Calu3 (cell line): ENCODE measurements around the gene METAP2. TPM values are rescaled to one million over a fixed set of nuclear protein-coding genes. Genes with fewer than 3 reads are reported as not detected.
A peak's percentile ranks its signal among the peaks of the same experiment; 100 is the strongest.
"Not testable (repeated sequence)": the region's sequence is repeated elsewhere in the genome, so short reads cannot be mapped to it uniquely, and the experiment has no call there.

Source experiments
- BruUV-seq: library from RNA; stranded (reverse); fragments of 400-500 nt; replicated peaks from 2 replicates; lab custom pipeline; 2021; lab: Mats Ljungman, UMichigan
- CTCF ChIA-PET: fragments of 300-600 bp; sonication (Branson Sonifier 250); formaldehyde crosslinking; loops from one replicate; lab custom pipeline; 2022; ENCODE audit warnings: antibody characterized with exemption; lab: Charles Lee
- DNase-seq: peaks from one replicate; pipeline ENCODE4 v3.0.0; 2022
- H3K27ac Mint-ChIP-seq: one replicate; pipeline ENCODE4 v1.8.0; 2022; ENCODE audit warnings: mixed read lengths; ENCODE audit not compliant: unreplicated experiment
- H3K27me3 Mint-ChIP-seq: one replicate; pipeline ENCODE4 v1.8.0; 2022; ENCODE audit warnings: mixed read lengths; ENCODE audit not compliant: unreplicated experiment
- H3K36me3 Mint-ChIP-seq: one replicate; pipeline ENCODE4 v1.8.0; 2022; ENCODE audit warnings: mild to moderate bottlenecking, moderate library complexity, mixed read lengths; ENCODE audit not compliant: insufficient read depth, unreplicated experiment
- H3K4me1 Mint-ChIP-seq: one replicate; pipeline ENCODE4 v1.8.0; 2022; ENCODE audit warnings: mild to moderate bottlenecking, low read depth, mixed read lengths; ENCODE audit not compliant: unreplicated experiment
- H3K4me3 Mint-ChIP-seq: one replicate; pipeline ENCODE4 v1.8.0; 2022; ENCODE audit warnings: mild to moderate bottlenecking, low read depth, moderate library complexity, mixed read lengths; ENCODE audit not compliant: unreplicated experiment
- H3K9me3 Mint-ChIP-seq: one replicate; pipeline ENCODE4 v1.8.0; 2022; ENCODE audit warnings: low read depth, mixed read lengths; ENCODE audit not compliant: unreplicated experiment
- CTCF ChIP-seq: fragments of 200-600 bp; IDR thresholded peaks from one replicate; pipeline ENCODE4 v1.8.0; 2022; ENCODE audit warnings: antibody characterized with exemption; ENCODE audit not compliant: unreplicated experiment
- intact Hi-C: fragments of 100-400 bp; cut with micrococcal nuclease; formaldehyde crosslinking; loops from one replicate; pipeline ENCODE4 v1.10.0; 2022; ENCODE audit not compliant: unreplicated experiment
- total RNA-seq: library from RNA; stranded (reverse); gene quantifications from 2 replicates; pipeline ENCODE4 v1.2.3, GENCODE V29; 2022

The METAP2 gene
- total RNA-seq, 1 experiment from 2014 or later, result 96.3 TPM

- H3K4me3 Mint-ChIP-seq, result no peak overlapping the region
- no peak for DNase-seq
- peaks cover 13% of the 10 kb centered on the region for H3K4me1 Mint-ChIP-seq
- no peaks in the 10 kb centered on the region for H3K36me3 Mint-ChIP-seq
- H3K9me3 Mint-ChIP-seq, result no peaks in the 10 kb centered on the region
- peaks cover 8% of the 10 kb centered on the region for H3K27me3 Mint-ChIP-seq
- CTCF ChIA-PET, result no interaction called here
- no peak for TF ChIP-seq CTCF
- no peak overlapping the region for H3K27ac Mint-ChIP-seq
- no TSS peak for BruUV-seq
- intact Hi-C loops, result no loop called here
Observed at GRCh38 chr12:95443459-95443858, 30.5 kb upstream of the METAP2 start.

GRCh38 chr12:95445099-95445498 is 28.9 kb upstream of the METAP2 start:
- intact Hi-C loops, CTCF ChIA-PET, BruUV-seq, H3K4me3 Mint-ChIP-seq, H3K36me3 Mint-ChIP-seq, DNase-seq, H3K27ac Mint-ChIP-seq, H3K9me3 Mint-ChIP-seq: not testable (repeated sequence)
- Mint-ChIP-seq H3K4me1 (peaks cover 23% of the 10 kb centered on the region), H3K27me3 (peaks cover 15% of the 10 kb centered on the region)

GRCh38 chr12:95445884-95446505 is 28.0 kb upstream of the METAP2 start:
- BruUV-seq, result no TSS peak
- peaks cover 5% of the 10 kb centered on the region for H3K36me3 Mint-ChIP-seq
- H3K4me1 Mint-ChIP-seq, result peaks cover 25% of the 10 kb centered on the region
- no peak for DNase-seq
- H3K4me3 Mint-ChIP-seq, result no peak overlapping the region
- no peak overlapping the region for H3K27ac Mint-ChIP-seq
- no peak for TF ChIP-seq CTCF
- H3K27me3 Mint-ChIP-seq, result peaks cover 20% of the 10 kb centered on the region
- intact Hi-C loops, result no loop called here
- H3K9me3 Mint-ChIP-seq, result no peaks in the 10 kb centered on the region
- CTCF ChIA-PET, result no interaction called here

- H3K36me3 Mint-ChIP-seq, result peaks cover 5% of the 10 kb centered on the region
- TF ChIP-seq CTCF, result no peak
- no peaks in the 10 kb centered on the region for H3K9me3 Mint-ChIP-seq
- H3K27ac Mint-ChIP-seq, result no peak overlapping the region
- intact Hi-C loops, result no loop called here
- H3K27me3 Mint-ChIP-seq, result peaks cover 20% of the 10 kb centered on the region
- peak; percentile 34 for DNase-seq
- H3K4me3 Mint-ChIP-seq, result peak overlapping the region; percentile 43
- CTCF ChIA-PET, result no interaction called here
- H3K4me1 Mint-ChIP-seq, result peaks cover 25% of the 10 kb centered on the region
- no TSS peak for BruUV-seq
Observed at GRCh38 chr12:95446506-95446900, 27.4 kb upstream of the METAP2 start.

- H3K9me3 Mint-ChIP-seq, intact Hi-C loops, BruUV-seq, DNase-seq, H3K4me3 Mint-ChIP-seq, H3K36me3 Mint-ChIP-seq: not testable (repeated sequence)
- peaks cover 20% of the 10 kb centered on the region for H3K27me3 Mint-ChIP-seq
- CTCF ChIA-PET, result interaction anchor here (0.7 kb wide), 1 partner anchor 24 kb away, joined by 3 read pairs; the partner anchor contains the start of gene METAP2
- peak overlapping the region; percentile 62 for H3K27ac Mint-ChIP-seq
- peaks cover 31% of the 10 kb centered on the region for H3K4me1 Mint-ChIP-seq
Observed at GRCh38 chr12:95449656-95450055, 24.3 kb upstream of the METAP2 start.

- intact Hi-C loops, DNase-seq, CTCF ChIA-PET, H3K9me3 Mint-ChIP-seq, H3K27ac Mint-ChIP-seq, H3K4me3 Mint-ChIP-seq, BruUV-seq, H3K36me3 Mint-ChIP-seq: not testable (repeated sequence)
- peaks cover 12% of the 10 kb centered on the region for H3K27me3 Mint-ChIP-seq
- H3K4me1 Mint-ChIP-seq, result peaks cover 30% of the 10 kb centered on the region
Observed at GRCh38 chr12:95452501-95452900, 21.5 kb upstream of the METAP2 start.

- intact Hi-C loops, BruUV-seq, DNase-seq: not testable (repeated sequence)
Observed at GRCh38 chr12:95453881-95454280, 20.1 kb upstream of the METAP2 start.

GRCh38 chr12:95454780-95455215 is 19.2 kb upstream of the METAP2 start:
- H3K36me3 Mint-ChIP-seq, H3K27me3 Mint-ChIP-seq, CTCF ChIA-PET, H3K27ac Mint-ChIP-seq, BruUV-seq, H3K9me3 Mint-ChIP-seq, H3K4me3 Mint-ChIP-seq, intact Hi-C loops: not testable (repeated sequence)
- peaks cover 20% of the 10 kb centered on the region for H3K4me1 Mint-ChIP-seq
- DNase-seq, result peak; percentile 43

More at GRCh38 chr12:95453881-95454280, 20.1 kb upstream of the METAP2 start:
- Mint-ChIP-seq H3K27me3 (peaks cover 12% of the 10 kb centered on the region), H3K4me1 (peaks cover 28% of the 10 kb centered on the region)
- CTCF ChIA-PET, H3K9me3 Mint-ChIP-seq, H3K4me3 Mint-ChIP-seq, H3K36me3 Mint-ChIP-seq, H3K27ac Mint-ChIP-seq: not testable (repeated sequence)
